A549 (cell line): ENCODE results near the gene PHYH.

ENCODE experiments used
- PBX3 ChIP-seq: IDR thresholded peaks from 2 replicates; pipeline ENCODE4 v1.6.1; 2012
- POLR2A ChIP-seq: IDR thresholded peaks from 2 replicates; pipeline ENCODE4 v1.6.1; 2012; ENCODE audit warnings: mild to moderate bottlenecking, low read length

GRCh38 chr10:13291061-13291460 is 8.8 kb downstream of the PHYH start:
- TF ChIP-seq POLR2A (no peak), PBX3 (no peak)
